ENCODE measurements around the gene TCF15.

- no peak for TF ChIP-seq RAD21 (IDR thresholded peaks at IDR 0.05)
- TF ChIP-seq CTCF (IDR thresholded peaks at IDR 0.05; ENCODE audit: low read depth, low read length, missing input control) = no peak
- TF ChIP-seq JUND (IDR thresholded peaks at IDR 0.05) = no peak
- TF ChIP-seq ATF3 (IDR thresholded peaks at IDR 0.05) = no peak
- no peak for TF ChIP-seq REST (IDR thresholded peaks at IDR 0.05)
- no peak for TF ChIP-seq YY1 (IDR thresholded peaks at IDR 0.05)
- TF ChIP-seq FOXA1 (IDR thresholded peaks at IDR 0.05) = no peak
- no peak for TF ChIP-seq NR2F2 (IDR thresholded peaks at IDR 0.05)
Measured at GRCh38 chr20:600736-601135, 9.4 kb downstream of the TCF15 start.
